Measurements from ENCODE around the gene RAD23A.

RAD23A gene

DNA sequence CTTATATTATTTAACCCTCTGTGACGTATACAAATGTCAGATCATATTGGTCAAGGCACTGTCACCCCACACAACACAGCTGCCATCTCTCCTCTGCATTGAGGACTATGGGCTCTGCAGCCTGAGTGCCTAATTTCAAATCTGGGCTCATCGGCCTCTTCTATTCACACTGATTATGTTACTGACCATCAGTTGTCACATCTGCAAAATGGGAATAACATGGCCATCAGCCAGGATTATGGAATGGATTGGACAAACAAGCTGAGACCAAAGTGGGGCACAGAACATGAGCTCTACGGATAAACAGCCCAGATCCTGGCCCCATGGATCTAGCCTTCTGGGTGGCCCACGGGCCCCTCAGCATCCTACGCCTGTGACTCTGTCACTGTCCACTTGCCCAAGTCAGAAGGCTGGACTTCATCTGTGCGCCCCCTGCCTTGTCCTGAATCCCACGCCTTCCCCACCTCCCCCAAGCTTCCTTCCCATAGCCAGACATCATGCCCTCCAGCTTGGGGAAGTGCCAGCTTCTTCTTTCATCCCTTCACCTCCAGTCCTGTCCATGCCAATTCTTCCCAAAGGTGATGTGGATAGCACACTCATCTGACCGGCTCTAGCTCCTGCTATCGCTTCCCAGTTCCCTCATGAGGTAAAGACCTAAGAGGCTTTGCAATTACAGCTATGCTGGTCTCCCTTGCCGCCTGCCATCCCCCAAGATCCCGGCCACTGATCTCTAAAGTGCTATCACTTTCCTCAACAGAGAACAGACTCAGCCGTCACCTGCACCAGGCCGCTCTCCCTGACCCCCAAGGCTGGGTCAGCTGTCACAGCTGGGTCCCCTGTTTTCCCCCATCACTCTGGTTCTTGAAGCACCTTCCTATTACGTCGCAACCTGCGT is 13.0 kb upstream of the RAD23A start:
- TF ChIP-seq, protein P1, sequence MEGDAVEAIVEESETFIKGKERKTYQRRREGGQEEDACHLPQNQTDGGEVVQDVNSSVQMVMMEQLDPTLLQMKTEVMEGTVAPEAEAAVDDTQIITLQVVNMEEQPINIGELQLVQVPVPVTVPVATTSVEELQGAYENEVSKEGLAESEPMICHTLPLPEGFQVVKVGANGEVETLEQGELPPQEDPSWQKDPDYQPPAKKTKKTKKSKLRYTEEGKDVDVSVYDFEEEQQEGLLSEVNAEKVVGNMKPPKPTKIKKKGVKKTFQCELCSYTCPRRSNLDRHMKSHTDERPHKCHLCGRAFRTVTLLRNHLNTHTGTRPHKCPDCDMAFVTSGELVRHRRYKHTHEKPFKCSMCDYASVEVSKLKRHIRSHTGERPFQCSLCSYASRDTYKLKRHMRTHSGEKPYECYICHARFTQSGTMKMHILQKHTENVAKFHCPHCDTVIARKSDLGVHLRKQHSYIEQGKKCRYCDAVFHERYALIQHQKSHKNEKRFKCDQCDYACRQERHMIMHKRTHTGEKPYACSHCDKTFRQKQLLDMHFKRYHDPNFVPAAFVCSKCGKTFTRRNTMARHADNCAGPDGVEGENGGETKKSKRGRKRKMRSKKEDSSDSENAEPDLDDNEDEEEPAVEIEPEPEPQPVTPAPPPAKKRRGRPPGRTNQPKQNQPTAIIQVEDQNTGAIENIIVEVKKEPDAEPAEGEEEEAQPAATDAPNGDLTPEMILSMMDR (IDR thresholded peaks at IDR 0.05; ENCODE audit: low read length, missing control alignments): no peak
- DNase-seq (ENCODE audit: low read depth): no peak
- peak overlapping the region; percentile 97 for H3K4me3 ChIP-seq (replicated peaks; ENCODE audit: low read depth, low read length)

DNA sequence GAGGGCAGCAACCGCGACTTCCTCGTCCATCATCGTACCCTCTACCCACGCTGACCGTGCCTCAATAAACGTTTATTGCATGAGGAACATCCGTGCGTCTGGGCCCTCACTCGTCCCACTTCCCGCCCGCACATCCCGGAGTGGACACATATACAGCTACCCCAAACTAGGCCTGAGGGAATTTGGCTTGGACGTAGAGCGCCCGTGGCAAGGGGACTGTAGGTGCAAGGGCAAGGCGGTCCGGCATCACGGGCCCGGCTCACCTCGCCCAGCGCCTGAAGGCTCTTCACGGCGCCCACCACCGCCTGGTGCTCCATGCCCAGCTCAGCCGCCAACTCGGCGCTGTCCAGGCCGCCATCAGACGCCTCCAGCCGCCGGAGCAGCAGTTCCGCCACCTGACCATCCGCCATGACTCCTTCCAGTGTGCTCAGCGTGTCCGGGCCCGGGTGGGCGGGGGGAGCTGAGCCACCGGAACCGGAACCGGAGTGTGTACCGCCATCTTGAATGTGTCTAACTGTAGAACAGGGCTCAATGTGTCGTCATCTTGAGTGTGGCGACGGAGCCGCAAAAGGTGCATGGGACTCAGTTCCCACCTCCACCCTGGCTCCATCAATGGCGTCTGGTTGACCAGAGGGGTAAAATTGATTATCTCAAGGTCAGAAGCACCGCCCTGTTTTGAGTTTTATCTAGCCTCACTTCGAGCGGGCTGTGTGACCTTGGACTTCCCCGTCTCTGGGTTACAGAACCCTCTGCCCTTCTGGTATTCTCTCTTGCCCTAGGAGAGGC is 12.2 kb upstream of the RAD23A start, which contains the start of gene FARSA:
Gene FARSA, minus strand, starts transcription at position 425 of the 786 bp plus-strand sequence. Its CDS starts 15 bp downstream, at position 410.
- DNase-seq (ENCODE audit: low read depth): peak; percentile 90
- TF ChIP-seq, protein P1 (IDR thresholded peaks at IDR 0.05; ENCODE audit: low read length, missing control alignments): no peak
- H3K4me3 ChIP-seq (replicated peaks; ENCODE audit: low read depth, low read length): peak within 1 kb of the TSS; percentile 97

DNA sequence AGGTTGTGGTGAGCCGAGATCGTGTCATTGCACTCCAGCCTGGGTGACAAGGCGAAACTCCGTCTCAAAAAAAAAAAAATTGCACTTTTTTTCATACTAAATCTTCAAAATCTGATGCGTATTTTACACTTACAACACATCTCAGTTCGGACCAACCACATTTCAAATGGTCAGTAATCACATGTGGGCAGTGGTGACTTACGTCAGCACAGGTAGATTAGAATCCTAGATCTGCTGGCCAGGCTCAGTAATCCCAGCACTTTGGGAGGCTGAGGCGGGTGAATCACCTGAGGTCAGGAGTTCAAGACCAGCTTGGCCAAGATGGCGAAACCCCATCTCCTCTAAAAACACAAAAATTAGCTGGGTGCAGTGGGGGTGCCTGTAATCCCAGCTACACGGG is 10.6 kb upstream of the RAD23A start:
- no peak overlapping the region for H3K4me3 ChIP-seq (replicated peaks; ENCODE audit: low read depth, low read length)
- TF ChIP-seq, protein P1 (IDR thresholded peaks at IDR 0.05; ENCODE audit: low read length, missing control alignments): no peak
- no peak for DNase-seq (ENCODE audit: low read depth)

DNA sequence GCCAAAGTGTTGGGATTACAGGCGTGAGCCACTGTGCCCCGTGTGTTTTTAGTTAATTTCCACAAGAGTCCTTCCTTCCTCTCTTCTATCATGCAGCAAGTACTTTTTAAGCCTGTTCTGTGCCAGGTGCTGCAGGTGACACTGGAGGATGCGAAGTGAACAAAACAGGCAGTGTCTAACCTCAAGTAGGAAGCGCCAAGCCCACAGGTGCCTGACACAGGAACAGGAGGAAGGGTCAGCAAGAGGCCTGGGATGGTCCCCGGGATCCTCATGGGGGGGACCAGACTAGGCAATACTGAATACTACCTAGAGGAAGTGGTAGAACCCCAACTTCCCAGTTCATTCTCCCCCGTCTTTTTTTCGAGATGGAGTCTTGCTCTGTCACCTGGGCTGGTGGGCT is 9.1 kb upstream of the RAD23A start:
- TF ChIP-seq, protein P1 (IDR thresholded peaks at IDR 0.05; ENCODE audit: low read length, missing control alignments): no peak
- H3K4me3 ChIP-seq (replicated peaks; ENCODE audit: low read depth, low read length): no peak overlapping the region
- DNase-seq (ENCODE audit: low read depth): no peak

DNA sequence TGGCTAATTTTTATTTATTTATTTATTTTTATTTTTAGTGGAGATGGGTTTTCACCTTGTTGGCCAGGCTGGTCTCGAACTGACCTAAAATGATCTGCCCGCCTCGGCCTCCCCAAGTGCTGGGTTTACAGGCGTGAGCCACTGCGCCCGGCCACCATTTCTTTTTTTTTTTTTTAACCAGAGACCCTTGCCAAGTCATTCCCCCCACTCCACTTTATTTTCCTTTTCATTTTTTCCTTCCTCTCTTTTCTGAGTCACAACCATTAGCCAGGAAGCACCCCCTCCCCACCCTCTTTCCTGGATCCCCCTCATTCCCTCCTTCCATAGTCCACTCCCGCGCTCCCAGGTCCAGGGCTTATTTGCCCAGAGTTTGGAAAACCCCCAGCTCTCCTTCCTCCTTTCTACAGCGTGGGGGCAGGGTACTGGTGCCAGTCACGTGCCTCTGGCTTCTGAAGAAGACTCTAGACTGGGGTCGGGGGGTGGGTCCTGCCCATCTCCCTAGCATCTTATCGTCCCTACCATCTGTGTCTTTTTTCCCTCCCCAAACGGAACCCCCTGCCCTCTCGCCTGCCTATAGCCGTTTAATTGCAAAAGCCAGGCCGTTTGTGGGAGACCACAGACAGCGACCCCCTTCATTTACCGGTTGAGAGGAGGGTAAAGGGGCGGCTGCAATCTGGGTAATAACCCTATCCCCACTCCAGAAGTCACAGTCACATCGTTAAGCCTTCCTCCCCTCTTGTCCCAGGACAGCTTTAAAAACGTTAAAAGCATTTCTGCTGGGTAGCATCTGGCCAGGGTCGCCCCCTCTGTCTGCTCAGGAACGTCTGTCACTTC is 8.4 kb upstream of the RAD23A start:
- TF ChIP-seq, protein P1 (IDR thresholded peaks at IDR 0.05; ENCODE audit: low read length, missing control alignments): no peak
- peak overlapping the region; percentile 62 for H3K4me3 ChIP-seq (replicated peaks; ENCODE audit: low read depth, low read length)
- DNase-seq (ENCODE audit: low read depth): no peak
